CD14-positive monocyte (primary cell): ENCODE data around the gene CDC42EP3. TPM values are rescaled to one million over a fixed set of nuclear protein-coding genes. Genes with fewer than 3 reads are reported as not detected.

Experiments
- DNase-seq, 3 donors: peaks; one replicate each; pipeline ENCODE4 v3.0.0-alpha.2; 2011 to 2022
- H2AFZ ChIP-seq: 2 replicates; pipeline ENCODE4 v1.6.0; 2012; ENCODE audit warnings: mild to moderate bottlenecking, low read depth, low read length, inconsistent platforms; ENCODE audit not compliant: insufficient read depth, poor library complexity, severe bottlenecking
- H3K27ac ChIP-seq, 2 donors: 1 replicate in 1 of 2; 2 replicates in 1 of 2; pipeline ENCODE4 v1.5.1; 2012 to 2013; ENCODE audit warnings: low read length in 2 of 2, control low read depth in 1 of 2, inconsistent platforms in 1 of 2, low read depth in 1 of 2, mild to moderate bottlenecking in 1 of 2
- H3K27me3 ChIP-seq, 2 donors: one replicate each; pipeline versions ENCODE4 v1.6.0 to v1.6.1; 2011 to 2013; ENCODE audit warnings: low read length in 2 of 2; ENCODE audit not compliant: control insufficient read depth in 2 of 2, insufficient read depth in 2 of 2
- H3K36me3 ChIP-seq, 2 donors: replicated peaks in 1 of 2; 1 replicate in 1 of 2; 2 replicates in 1 of 2; pipeline versions ENCODE4 v1.5.1 to v1.6.1; 2012 to 2013; ENCODE audit warnings: low read length in 2 of 2, control low read depth in 1 of 2, inconsistent platforms in 1 of 2, mild to moderate bottlenecking in 1 of 2; ENCODE audit not compliant: insufficient read depth in 2 of 2, control insufficient read depth in 1 of 2
- H3K4me1 ChIP-seq, 2 donors: 1 replicate in 1 of 2; 2 replicates in 1 of 2; pipeline versions ENCODE4 v1.5.1 to v1.6.1; 2012 to 2013; ENCODE audit warnings: low read length in 2 of 2, control low read depth in 1 of 2, inconsistent platforms in 1 of 2, mild to moderate bottlenecking in 1 of 2, moderate library complexity in 1 of 2; ENCODE audit not compliant: insufficient read depth in 2 of 2, control insufficient read depth in 1 of 2
- H3K4me2 ChIP-seq: replicated peaks from 2 replicates; pipeline ENCODE3; 2012; ENCODE audit warnings: low read length, moderate library complexity, mild to moderate bottlenecking; ENCODE audit not compliant: poor library complexity, severe bottlenecking; ENCODE audit errors: extremely low read depth
- H3K4me3 ChIP-seq, 3 experiments: fragments of 200-600 bp in 1 of 3; sonication (generic) in 1 of 3; replicated peaks in 1 of 3; 1 replicate in 2 of 3; 2 replicates in 1 of 3; pipeline ENCODE4 v1.5.1; 2011 to 2013; ENCODE audit warnings: low read length in 3 of 3, mild to moderate bottlenecking in 3 of 3, control low read depth in 2 of 3, low read depth in 2 of 3, inconsistent platforms in 1 of 3, moderate library complexity in 1 of 3
- H3K79me2 ChIP-seq: 2 replicates; pipeline ENCODE4 v1.6.0; 2012; ENCODE audit warnings: mild to moderate bottlenecking, control low read depth, inconsistent platforms, low read length, moderate library complexity; ENCODE audit not compliant: insufficient read depth
- H3K9ac ChIP-seq: 2 replicates; pipeline ENCODE4 v1.6.0; 2017; ENCODE audit warnings: low read length, mild to moderate bottlenecking; ENCODE audit not compliant: insufficient read depth, poor library complexity, severe bottlenecking
- H3K9me3 ChIP-seq, 2 donors: replicated peaks in 1 of 2; 1 replicate in 1 of 2; 2 replicates in 1 of 2; pipeline versions ENCODE4 v1.5.1 to v1.6.1; 2012 to 2013; ENCODE audit warnings: low read length in 2 of 2, control low read depth in 1 of 2; ENCODE audit not compliant: control insufficient read depth in 1 of 2, insufficient read depth in 1 of 2
- H4K20me1 ChIP-seq: 2 replicates; pipeline ENCODE4 v1.6.0; 2012; ENCODE audit warnings: mild to moderate bottlenecking, low read length, control low read depth, moderate library complexity; ENCODE audit not compliant: insufficient read depth
- H3K27ac Mint-ChIP-seq, 7 donors: one replicate each; pipeline ENCODE4 v1.8.0; 2020; ENCODE audit warnings: mild to moderate bottlenecking in 7 of 7, mixed read lengths in 7 of 7, moderate library complexity in 6 of 7, inconsistent platforms in 2 of 7
- H3K27me3 Mint-ChIP-seq, 3 donors: one replicate each; pipeline ENCODE4 v1.8.0; 2021 to 2022; ENCODE audit warnings: low read depth in 3 of 3, mild to moderate bottlenecking in 3 of 3, mixed read lengths in 3 of 3, moderate library complexity in 3 of 3, inconsistent platforms in 1 of 3
- H3K36me3 Mint-ChIP-seq, 2 donors: one replicate each; pipeline ENCODE4 v1.8.0; 2020; ENCODE audit warnings: mixed read lengths in 2 of 2, inconsistent platforms in 1 of 2, mild to moderate bottlenecking in 1 of 2
- H3K4me1 Mint-ChIP-seq: one replicate; pipeline ENCODE4 v1.8.0; 2020; ENCODE audit warnings: mild to moderate bottlenecking, mixed read lengths
- H3K4me3 Mint-ChIP-seq, 2 donors: one replicate each; pipeline ENCODE4 v1.8.0; 2020; ENCODE audit warnings: mild to moderate bottlenecking in 2 of 2, mixed read lengths in 2 of 2, moderate library complexity in 1 of 2
- H3K9me3 Mint-ChIP-seq, 7 donors: one replicate each; pipeline ENCODE4 v1.8.0; 2020 to 2022; ENCODE audit warnings: mixed read lengths in 7 of 7, mild to moderate bottlenecking in 6 of 7, moderate library complexity in 6 of 7, inconsistent platforms in 2 of 7
- WGBS: methylation state at CpG from one replicate; pipeline ENCODE4 v1.1.5; 2013; ENCODE audit warnings: missing lambda C conversion rate; ENCODE audit not compliant: insufficient coverage; 5-methylcytosine and 5-hydroxymethylcytosine counted together
- intact Hi-C, 2 donors: fragments of 100-400 bp; cut with micrococcal nuclease; formaldehyde crosslinking; loops; one replicate each; pipeline versions ENCODE4 v1.15.0 to v1.15.1; 2023
- polyA plus RNA-seq, 3 donors: library from polyadenylated mRNA; depleted of rRNA in 1 of 3; unstranded in 2 of 3; stranded (reverse) in 1 of 3; fragments of 300-500 nt in 2 of 3; fragments of >200 nt in 1 of 3; fragmentation: Illumina TruSeq in 2 of 3; gene quantifications; 1 replicate in 2 of 3; 2 replicates in 1 of 3; pipeline ENCODE4 v1.2.3, GENCODE V29; 2012 to 2021
- TF ChIP-seq, protein P1 (sequence below): fragments of 200-600 bp; IDR thresholded peaks from one replicate; pipeline ENCODE4 v1.8.0; 2022; ENCODE audit warnings: antibody characterized with exemption, mild to moderate bottlenecking

The CDC42EP3 gene
- polyA plus RNA-seq, 3 donors: 179 to 272 (median 249) TPM

DNA sequence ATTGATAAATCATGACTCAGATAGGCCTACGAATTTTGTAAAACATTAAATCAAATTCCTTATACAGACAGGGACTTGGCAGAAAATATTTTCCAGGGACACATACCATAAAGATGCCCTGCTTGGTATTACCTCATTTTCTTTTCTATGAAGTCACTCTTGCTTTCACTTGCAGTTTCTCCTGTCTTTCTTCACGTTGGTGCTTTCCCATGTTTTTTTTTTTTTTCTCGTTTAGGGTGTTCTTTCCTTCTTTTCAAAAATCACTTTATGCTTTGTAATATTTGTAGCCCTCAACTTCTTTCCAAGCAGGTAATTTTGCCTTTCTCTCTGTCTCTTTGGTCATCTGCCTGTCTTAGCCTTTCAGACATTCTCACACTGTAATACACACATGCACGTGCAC lies 40.7 kb downstream of the CDC42EP3 start:
- Mint-ChIP-seq H3K36me3 (peaks cover 8 to 10% of the 10 kb centered on the region in 2 donors), H3K27me3 (peaks cover 0 to 4% (median 2%) of the 10 kb centered on the region in 3 donors), H3K9me3 (peaks cover 0 to 2% (median 0%) of the 10 kb centered on the region in 7 donors), H3K27ac (peak overlapping the region in 3 of 7 donors; percentile 15 to 69 (median 47)), H3K4me3 (no peak overlapping the region), H3K4me1 (peaks cover 40% of the 10 kb centered on the region)
- no peak overlapping the region for H3K27ac ChIP-seq
- H4K20me1 ChIP-seq: no peaks in the 10 kb centered on the region
- intact Hi-C loops: loop anchor here in 1 of 2 donors (5.0 to 10.0 kb wide), 2 partner anchors 194 to 218 kb away; no protein-coding TSS in a partner anchor
- H3K4me1 ChIP-seq: peaks cover 24 to 41% of the 10 kb centered on the region in 2 donors
- H3K79me2 ChIP-seq: no peaks in the 10 kb centered on the region
- DNase-seq: peak in 2 of 3 donors; percentile 51 to 66
- H3K9ac ChIP-seq: no peak overlapping the region
- H2AFZ ChIP-seq: no peak overlapping the region
- no peaks in the 10 kb centered on the region for H3K9me3 ChIP-seq
- no peaks in the 10 kb centered on the region for H3K27me3 ChIP-seq
- no CpG with 5 or more reads among the region's 4 CpGs for WGBS
- no peaks in the 10 kb centered on the region for H3K36me3 ChIP-seq
- no peak overlapping the region for H3K4me3 ChIP-seq
- TF ChIP-seq, protein P1, sequence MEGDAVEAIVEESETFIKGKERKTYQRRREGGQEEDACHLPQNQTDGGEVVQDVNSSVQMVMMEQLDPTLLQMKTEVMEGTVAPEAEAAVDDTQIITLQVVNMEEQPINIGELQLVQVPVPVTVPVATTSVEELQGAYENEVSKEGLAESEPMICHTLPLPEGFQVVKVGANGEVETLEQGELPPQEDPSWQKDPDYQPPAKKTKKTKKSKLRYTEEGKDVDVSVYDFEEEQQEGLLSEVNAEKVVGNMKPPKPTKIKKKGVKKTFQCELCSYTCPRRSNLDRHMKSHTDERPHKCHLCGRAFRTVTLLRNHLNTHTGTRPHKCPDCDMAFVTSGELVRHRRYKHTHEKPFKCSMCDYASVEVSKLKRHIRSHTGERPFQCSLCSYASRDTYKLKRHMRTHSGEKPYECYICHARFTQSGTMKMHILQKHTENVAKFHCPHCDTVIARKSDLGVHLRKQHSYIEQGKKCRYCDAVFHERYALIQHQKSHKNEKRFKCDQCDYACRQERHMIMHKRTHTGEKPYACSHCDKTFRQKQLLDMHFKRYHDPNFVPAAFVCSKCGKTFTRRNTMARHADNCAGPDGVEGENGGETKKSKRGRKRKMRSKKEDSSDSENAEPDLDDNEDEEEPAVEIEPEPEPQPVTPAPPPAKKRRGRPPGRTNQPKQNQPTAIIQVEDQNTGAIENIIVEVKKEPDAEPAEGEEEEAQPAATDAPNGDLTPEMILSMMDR: no peak
- H3K4me2 ChIP-seq: no peak overlapping the region

DNA sequence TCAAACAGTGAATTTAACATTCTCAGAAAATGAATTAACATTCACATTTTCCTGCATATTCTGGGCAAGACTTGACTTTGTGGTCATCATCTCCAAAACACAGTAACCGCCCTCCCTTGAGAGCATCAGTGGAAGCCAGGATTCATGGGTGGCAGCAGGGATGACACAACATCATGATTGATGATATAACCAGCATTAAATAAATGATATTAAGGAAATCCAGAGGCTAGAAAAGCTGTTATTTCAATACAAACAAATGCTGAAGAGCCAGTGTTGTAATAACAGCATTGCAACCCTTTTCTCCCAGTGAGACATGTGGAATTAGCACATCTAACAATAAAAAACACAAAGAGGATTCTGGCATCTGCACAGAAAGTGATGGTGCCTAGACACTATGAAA lies 41.1 kb downstream of the CDC42EP3 start:
- no peaks in the 10 kb centered on the region for H3K36me3 ChIP-seq
- no peaks in the 10 kb centered on the region for H3K9me3 ChIP-seq
- peaks cover 0 to 2% (median 0%) of the 10 kb centered on the region in 7 donors for H3K9me3 Mint-ChIP-seq
- no peak overlapping the region for H3K4me3 ChIP-seq
- H3K27me3 ChIP-seq: no peaks in the 10 kb centered on the region
- peaks cover 0 to 4% (median 1%) of the 10 kb centered on the region in 3 donors for H3K27me3 Mint-ChIP-seq
- no peaks in the 10 kb centered on the region for H4K20me1 ChIP-seq
- H3K4me1 Mint-ChIP-seq: peaks cover 43% of the 10 kb centered on the region
- peaks cover 24 to 44% of the 10 kb centered on the region in 2 donors for H3K4me1 ChIP-seq
- H3K27ac ChIP-seq: no peak overlapping the region
- no peaks in the 10 kb centered on the region for H3K79me2 ChIP-seq
- no peak overlapping the region for H3K4me2 ChIP-seq
- H3K27ac Mint-ChIP-seq: peak overlapping the region in 4 of 7 donors; percentile 15 to 61 (median 42)
- no peak for DNase-seq
- intact Hi-C loops: loop anchor here in 1 of 2 donors (5.0 to 10.0 kb wide), 2 partner anchors 194 to 218 kb away; no protein-coding TSS in a partner anchor
- TF ChIP-seq, protein P1: no peak
- peaks cover 8 to 10% of the 10 kb centered on the region in 2 donors for H3K36me3 Mint-ChIP-seq
- H2AFZ ChIP-seq: no peak overlapping the region
- no peak overlapping the region for H3K4me3 Mint-ChIP-seq
- no CpG with 5 or more reads among the region's 1 CpG for WGBS
- H3K9ac ChIP-seq: no peak overlapping the region
